Nephron (organoid): ENCODE data around the gene EFNA2.

ENCODE experiments used
- H3K27ac Mint-ChIP-seq, 3 experiments: 2 replicates each; pipeline ENCODE4 v1.8.0; 2020; ENCODE audit warnings: mixed read lengths in 3 of 3, mild to moderate bottlenecking in 2 of 3, moderate library complexity in 1 of 3
- H3K27me3 Mint-ChIP-seq: 2 replicates; pipeline ENCODE4 v1.8.0; 2021; ENCODE audit warnings: low read depth, mild to moderate bottlenecking, moderate library complexity, mixed read lengths
- H3K36me3 Mint-ChIP-seq: 2 replicates; pipeline ENCODE4 v1.8.0; 2020; ENCODE audit warnings: low read depth, mixed read lengths
- H3K4me1 Mint-ChIP-seq: 2 replicates; pipeline ENCODE4 v1.8.0; 2020; ENCODE audit warnings: mixed read lengths
- H3K4me3 Mint-ChIP-seq, 3 experiments: 2 replicates each; pipeline ENCODE4 v1.8.0; 2020; ENCODE audit warnings: mild to moderate bottlenecking in 3 of 3, mixed read lengths in 3 of 3, moderate library complexity in 2 of 3
- H3K9me3 Mint-ChIP-seq: 2 replicates; pipeline ENCODE4 v1.8.0; 2020; ENCODE audit warnings: mixed read lengths
- CTCF ChIP-seq, 3 experiments: fragments of 200-600 bp; sonication (generic); IDR thresholded peaks; one replicate each; pipeline ENCODE4 v1.5.0; 2021; ENCODE audit warnings: antibody characterized with exemption in 3 of 3; ENCODE audit not compliant: unreplicated experiment in 3 of 3

EFNA2 gene

GRCh38 chr19:1248786-1249297 is 36.8 kb upstream of the EFNA2 start:
- peak; percentile 85 to 87 (median 86) for TF ChIP-seq CTCF (IDR thresholded peaks at IDR 0.05; ENCODE audit: unreplicated experiment in 3 of 3)
- Mint-ChIP-seq H3K36me3 (peaks cover 12% of the 10 kb centered on the region), H3K27ac (peak overlapping the region; percentile 44 to 92 (median 62)), H3K4me3 (peak overlapping the region; percentile 83 to 88 (median 86)), H3K9me3 (no peaks in the 10 kb centered on the region), H3K27me3 (no peaks in the 10 kb centered on the region), H3K4me1 (peaks cover 5% of the 10 kb centered on the region)

- no peaks in the 10 kb centered on the region for H3K9me3 Mint-ChIP-seq
- peaks cover 4% of the 10 kb centered on the region for H3K4me1 Mint-ChIP-seq
- no peaks in the 10 kb centered on the region for H3K27me3 Mint-ChIP-seq
- peak overlapping the region; percentile 94 to 98 (median 98) for H3K27ac Mint-ChIP-seq
- H3K4me3 Mint-ChIP-seq: peak overlapping the region; percentile 90 to 96 (median 95)
- no peak for TF ChIP-seq CTCF (IDR thresholded peaks at IDR 0.05; ENCODE audit: unreplicated experiment in 3 of 3)
- peaks cover 13% of the 10 kb centered on the region for H3K36me3 Mint-ChIP-seq
Measured at GRCh38 chr19:1249298-1249989, 36.2 kb upstream of the EFNA2 start.

- Mint-ChIP-seq H3K36me3 (peaks cover 19% of the 10 kb centered on the region), H3K4me1 (no peaks in the 10 kb centered on the region), H3K27me3 (no peaks in the 10 kb centered on the region), H3K4me3 (peak overlapping the region; percentile 90 to 96 (median 95)), H3K9me3 (no peaks in the 10 kb centered on the region), H3K27ac (peak overlapping the region; percentile 94 to 98 (median 98))
- TF ChIP-seq CTCF (IDR thresholded peaks at IDR 0.05; ENCODE audit: unreplicated experiment in 3 of 3): no peak
Measured at GRCh38 chr19:1249990-1250436, 35.7 kb upstream of the EFNA2 start.

GRCh38 chr19:1250437-1251260 is 35.0 kb upstream of the EFNA2 start:
- peak overlapping the region; percentile 90 to 93 (median 92) for H3K4me3 Mint-ChIP-seq
- no peak for TF ChIP-seq CTCF (IDR thresholded peaks at IDR 0.05; ENCODE audit: unreplicated experiment in 3 of 3)

GRCh38 chr19:1251330-1252220 is 34.1 kb upstream of the EFNA2 start:
- Mint-ChIP-seq H3K36me3 (peaks cover 23% of the 10 kb centered on the region), H3K27me3 (no peaks in the 10 kb centered on the region), H3K4me3 (peak overlapping the region; percentile 90 to 93 (median 92)), H3K27ac (peak overlapping the region; percentile 79 to 98 (median 91)), H3K9me3 (no peaks in the 10 kb centered on the region), H3K4me1 (no peaks in the 10 kb centered on the region)
- TF ChIP-seq CTCF (IDR thresholded peaks at IDR 0.05; ENCODE audit: unreplicated experiment in 3 of 3): no peak

More at GRCh38 chr19:1250437-1251260, 35.0 kb upstream of the EFNA2 start:
- H3K4me1 Mint-ChIP-seq: no peaks in the 10 kb centered on the region
- no peaks in the 10 kb centered on the region for H3K27me3 Mint-ChIP-seq
- no peaks in the 10 kb centered on the region for H3K9me3 Mint-ChIP-seq
- H3K27ac Mint-ChIP-seq: peak overlapping the region; percentile 79 to 98 (median 91)
- H3K36me3 Mint-ChIP-seq: peaks cover 20% of the 10 kb centered on the region
